K562 treated with DMSO at 1 percent for 48 hours (cell line): ENCODE results near the gene PRR23B. TPM values are rescaled to one million over a fixed set of nuclear protein-coding genes. Genes with fewer than 3 reads are reported as not detected.

Experiments
- total RNA-seq: library from RNA; unstranded; fragments of 300-600 nt; gene quantifications from 2 replicates; pipeline ENCODE4 v1.2.3, GENCODE V29; 2022; ENCODE audit warnings: low replicate concordance; ENCODE audit errors: extremely low read depth

PRR23B gene
- total RNA-seq, result not detected in 2 replicates

DNA sequence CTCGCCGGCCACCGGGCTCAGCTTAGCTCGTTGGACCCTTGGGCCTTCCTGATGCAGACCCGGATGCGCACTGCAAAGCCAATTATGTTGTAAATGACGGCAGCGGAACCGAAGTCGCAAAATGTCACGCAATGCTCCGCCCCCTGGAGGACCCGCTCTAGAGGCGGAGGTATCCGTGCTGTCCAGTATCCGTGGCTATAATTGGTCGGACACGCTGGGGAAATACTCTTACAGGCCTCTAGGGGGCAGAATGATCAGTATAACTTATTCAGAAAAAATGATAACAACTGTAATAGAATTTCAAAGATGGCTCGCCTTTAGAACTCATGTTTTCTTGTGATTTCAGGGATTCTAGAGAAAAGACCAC, at the start of gene PRR23B:
Gene PRR23B, minus strand, starts transcription at position 59 of the 367 bp plus-strand sequence. CDS start 265 bp downstream, outside the sequence.

DNA sequence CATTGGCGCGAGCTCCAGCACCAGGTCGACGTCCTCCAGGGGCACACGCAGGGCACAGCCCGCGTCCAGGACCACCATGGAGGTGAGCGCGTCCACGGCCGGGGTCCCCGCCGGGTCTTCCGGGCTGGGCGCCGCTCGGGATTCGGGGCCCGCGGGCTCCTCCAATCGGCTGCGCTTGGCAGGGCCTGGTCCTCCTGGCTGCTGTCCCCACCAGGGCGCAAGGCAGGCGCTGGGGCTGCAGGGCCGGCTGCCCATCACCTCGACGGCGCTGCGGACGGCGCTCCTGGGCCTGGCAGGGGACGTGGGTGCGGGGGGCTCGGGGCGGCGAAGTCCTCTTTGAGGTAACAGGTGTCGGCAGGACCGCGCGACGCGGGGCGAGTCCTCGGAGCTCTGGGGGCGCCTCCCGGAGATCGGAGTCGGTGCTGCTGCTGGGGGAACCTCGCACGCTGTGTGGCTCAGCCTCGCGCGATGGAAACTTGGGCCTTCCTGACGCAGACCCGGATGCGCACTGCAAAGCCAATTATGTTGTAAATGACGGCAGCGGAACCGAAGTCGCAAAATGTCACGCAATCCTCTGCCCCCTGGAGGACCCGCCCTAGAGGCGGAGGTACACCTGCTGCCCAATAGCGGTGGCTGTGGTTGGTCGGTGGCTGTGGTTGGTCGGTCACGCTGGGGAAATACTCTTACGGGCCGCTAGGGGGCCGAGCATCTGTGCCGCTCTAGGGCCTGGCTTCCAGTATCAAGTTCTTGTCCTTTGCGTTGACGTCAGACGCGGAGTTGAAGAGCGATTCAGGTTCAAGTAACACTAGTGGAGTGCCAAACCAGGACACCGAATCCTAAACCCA, 23.9 kb upstream of the PRR23B start, which contains the start of gene PRR23C:
Gene PRR23C, minus strand, starts transcription at position 527 of the 845 bp plus-strand sequence. Its CDS starts 272 bp downstream, at position 255.

DNA sequence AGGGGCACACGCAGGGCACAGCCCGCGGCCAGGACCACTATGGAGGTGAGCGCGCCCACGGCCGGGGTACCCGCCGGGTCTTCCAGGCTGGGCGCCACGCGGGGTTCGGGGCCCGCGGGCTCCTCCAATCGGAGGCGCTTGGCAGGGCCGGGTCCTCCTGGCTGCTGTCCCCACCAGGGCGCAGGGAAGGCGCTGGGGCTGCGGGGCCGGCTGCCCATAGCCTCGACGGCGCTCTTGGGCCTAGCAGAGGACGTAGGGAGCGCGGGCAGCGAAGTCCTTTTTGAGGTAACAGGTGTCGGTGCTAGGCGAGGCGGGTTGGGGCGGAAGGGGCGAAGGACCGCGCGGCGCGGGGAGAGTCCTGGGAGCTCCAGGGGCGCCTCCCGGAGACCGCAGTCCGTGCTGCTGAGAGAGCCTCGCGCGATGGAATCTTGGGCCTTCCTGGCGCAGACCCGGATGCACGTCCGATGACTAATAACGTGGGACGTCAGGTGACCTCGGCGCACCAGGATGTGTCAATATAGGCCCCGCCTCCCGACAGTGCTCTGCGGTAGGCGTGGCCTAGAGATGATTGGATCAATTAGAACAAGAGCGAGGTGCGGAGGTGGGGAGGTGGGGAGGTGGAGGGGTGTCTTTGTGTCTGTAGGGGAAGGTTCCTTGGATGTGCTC, 14.5 kb downstream of the PRR23B start, which contains the start of gene PRR23A:
Gene PRR23A, minus strand, starts transcription at position 218 of the 666 bp plus-strand sequence. Its CDS starts 0 bp downstream, at position 218.

Other genes starting within 250 kb of the PRR23B start
- not detected in 2 replicates for gene PIK3CB, start 186.0 kb downstream of the PRR23B start, total RNA-seq
- not detected in 2 replicates for gene FOXL2, start 73.8 kb downstream of the PRR23B start, total RNA-seq
- gene FOXL2NB, start 73.7 kb downstream of the PRR23B start, total RNA-seq, result not detected in 2 replicates
- not detected in 2 replicates for gene PRR23A, start 14.7 kb downstream of the PRR23B start, total RNA-seq
- not detected in 2 replicates for gene PRR23C, start 24.0 kb upstream of the PRR23B start, total RNA-seq